BLaER1 (cell line): ENCODE results near the gene RTP5.

ENCODE experiments used
- H3K27ac ChIP-seq: shearing (Covaris generic); formaldehyde crosslinking; 2 replicates; pipeline ENCODE4 v1.8.1; 2022
- H3K27me3 ChIP-seq: shearing (Covaris generic); formaldehyde crosslinking; 2 replicates; pipeline ENCODE4 v1.8.1; 2022
- H3K36me3 ChIP-seq: shearing (Covaris generic); formaldehyde crosslinking; 2 replicates; pipeline ENCODE4 v1.8.1; 2022
- H3K4me1 ChIP-seq: shearing (Covaris generic); formaldehyde crosslinking; 2 replicates; pipeline ENCODE4 v1.8.1; 2022
- H3K4me2 ChIP-seq: shearing (Covaris generic); formaldehyde crosslinking; 2 replicates; pipeline ENCODE4 v1.8.1; 2022
- H3K4me3 ChIP-seq: shearing (Covaris generic); formaldehyde crosslinking; 2 replicates; pipeline ENCODE4 v1.8.1; 2022
- H3K9ac ChIP-seq: shearing (Covaris generic); formaldehyde crosslinking; 2 replicates; pipeline ENCODE4 v1.8.1; 2022
- H3K9me3 ChIP-seq: shearing (Covaris generic); formaldehyde crosslinking; 2 replicates; pipeline ENCODE4 v1.8.1; 2022
- H4K20me1 ChIP-seq: shearing (Covaris generic); formaldehyde crosslinking; 2 replicates; pipeline ENCODE4 v1.8.1; 2022
- Cebpa-rat ChIP-seq: shearing (Covaris generic); IDR thresholded peaks from 2 replicates; pipeline ENCODE4 v1.8.1; 2022

Gene RTP5

GRCh38 chr2:241852116-241852980, 17.2 kb upstream of the RTP5 start:
- Histone ChIP-seq H3K4me1 (peaks cover 46% of the 10 kb centered on the region), H3K4me3 (no peak overlapping the region), H3K4me2 (no peak overlapping the region), H3K36me3 (peaks cover 17% of the 10 kb centered on the region; the same call in 1 of the 2 replicates), H3K27ac (no peak overlapping the region), H3K27me3 (no peaks in the 10 kb centered on the region), H4K20me1 (no peaks in the 10 kb centered on the region), H3K9me3 (no peaks in the 10 kb centered on the region), H3K9ac (no peak overlapping the region)
- no peak for TF ChIP-seq Cebpa-rat

- Histone ChIP-seq H3K27ac (no peak overlapping the region), H3K27me3 (no peaks in the 10 kb centered on the region), H3K9ac (no peak overlapping the region), H3K9me3 (no peaks in the 10 kb centered on the region), H3K36me3 (peaks cover 17% of the 10 kb centered on the region; the same call in 1 of the 2 replicates), H3K4me2 (peak overlapping the region; percentile 100), H3K4me1 (peaks cover 54% of the 10 kb centered on the region), H4K20me1 (no peaks in the 10 kb centered on the region), H3K4me3 (no peak overlapping the region)
- no peak for TF ChIP-seq Cebpa-rat
Measured at GRCh38 chr2:241852981-241853631, 16.4 kb upstream of the RTP5 start.

DNA sequence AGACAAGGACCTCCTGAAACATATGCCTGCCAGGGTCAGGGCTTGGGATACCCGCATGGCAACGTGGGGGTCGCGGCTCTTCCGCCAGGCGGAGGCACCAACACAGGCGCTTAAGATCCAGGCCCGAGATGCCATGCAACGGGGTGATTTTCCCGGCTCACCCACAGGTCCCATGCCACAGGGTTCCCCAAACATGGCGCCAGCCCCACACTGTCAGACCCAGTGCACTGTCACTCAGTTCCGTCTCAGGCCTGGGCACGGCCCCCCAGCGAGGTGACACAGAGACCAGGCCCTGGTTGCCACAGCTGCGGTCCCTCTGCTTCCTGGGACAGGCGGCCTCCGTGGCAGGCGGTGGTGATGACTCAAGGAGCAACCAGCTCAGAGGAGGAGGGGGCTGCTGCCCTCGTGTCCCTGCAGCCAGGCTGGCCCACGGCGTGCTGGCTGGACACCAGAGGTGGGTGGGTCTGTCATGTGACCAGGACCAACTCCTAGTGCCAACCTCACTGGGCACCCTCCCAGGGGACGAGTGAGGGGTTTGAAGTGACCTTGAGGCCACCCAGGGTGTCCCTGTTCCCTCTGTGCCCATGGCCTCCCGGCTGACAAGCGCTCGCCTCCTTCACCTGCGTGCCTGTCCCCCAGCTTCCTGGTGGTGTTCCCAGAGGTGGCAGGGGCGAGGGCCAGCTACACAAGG, 15.7 kb upstream of the RTP5 start:
- Histone ChIP-seq H3K4me2 (peak overlapping the region; percentile 100), H3K27ac (peak overlapping the region; percentile 75), H3K9me3 (no peaks in the 10 kb centered on the region), H3K27me3 (no peaks in the 10 kb centered on the region), H3K4me1 (peaks cover 60% of the 10 kb centered on the region), H3K36me3 (peaks cover 17% of the 10 kb centered on the region; the same call in 1 of the 2 replicates), H3K9ac (peak overlapping the region; percentile 65; the same call in 1 of the 2 replicates), H4K20me1 (no peaks in the 10 kb centered on the region), H3K4me3 (no peak overlapping the region)
- no peak for TF ChIP-seq Cebpa-rat

DNA sequence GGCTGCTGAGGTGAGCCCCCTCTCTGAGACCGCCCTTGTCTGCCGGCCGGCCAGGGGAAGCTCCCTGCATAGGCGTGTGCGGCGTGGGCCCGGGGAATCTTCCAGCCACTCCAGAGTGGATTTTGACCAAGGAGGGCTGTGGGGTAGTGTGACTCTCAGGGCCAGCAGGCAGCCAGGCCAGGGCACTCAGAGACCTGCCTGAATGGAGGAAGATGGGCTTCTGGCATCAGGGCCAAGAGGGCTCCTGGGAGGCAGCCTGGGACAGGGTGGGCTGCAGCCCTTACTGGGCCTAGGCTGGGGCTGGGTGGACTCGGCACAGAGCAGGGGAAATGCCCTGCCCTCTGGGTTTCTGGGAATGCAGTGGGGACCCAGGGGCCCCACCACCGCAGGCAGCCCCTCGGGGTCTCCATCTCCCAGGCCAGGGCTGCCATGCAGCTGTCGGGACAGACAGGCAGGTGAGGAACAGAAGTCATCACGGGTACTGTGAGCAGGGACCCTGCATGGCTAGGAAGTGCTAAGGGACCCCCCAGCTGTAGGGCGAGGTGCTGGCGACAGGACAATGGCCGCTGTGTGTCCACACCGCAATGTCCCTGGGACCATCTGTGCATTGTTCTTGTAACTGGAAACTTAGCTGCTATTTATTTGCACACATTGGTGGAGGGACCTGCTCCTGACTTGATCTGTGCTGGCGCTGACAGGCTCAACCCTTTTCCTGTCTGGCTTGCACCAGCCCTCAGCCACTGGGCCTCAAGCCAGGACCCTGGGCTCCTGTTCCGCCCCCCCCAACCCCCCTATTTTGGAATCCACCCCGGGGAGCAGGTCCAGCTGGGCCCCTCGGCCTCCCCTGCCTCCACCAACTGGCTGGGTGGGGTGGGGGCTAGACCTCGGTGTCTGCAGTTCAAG, 14.9 kb upstream of the RTP5 start:
- Histone ChIP-seq H3K4me1 (peaks cover 67% of the 10 kb centered on the region), H3K36me3 (peaks cover 17% of the 10 kb centered on the region; the same call in 1 of the 2 replicates), H3K4me3 (no peak overlapping the region), H4K20me1 (no peaks in the 10 kb centered on the region), H3K9me3 (no peaks in the 10 kb centered on the region), H3K27ac (peak overlapping the region; percentile 75), H3K9ac (peak overlapping the region; percentile 65), H3K4me2 (peak overlapping the region; percentile 100), H3K27me3 (no peaks in the 10 kb centered on the region)
- TF ChIP-seq Cebpa-rat: no peak

GRCh38 chr2:241855245-241855887, 14.2 kb upstream of the RTP5 start:
- peak overlapping the region; percentile 75 for H3K27ac ChIP-seq

DNA sequence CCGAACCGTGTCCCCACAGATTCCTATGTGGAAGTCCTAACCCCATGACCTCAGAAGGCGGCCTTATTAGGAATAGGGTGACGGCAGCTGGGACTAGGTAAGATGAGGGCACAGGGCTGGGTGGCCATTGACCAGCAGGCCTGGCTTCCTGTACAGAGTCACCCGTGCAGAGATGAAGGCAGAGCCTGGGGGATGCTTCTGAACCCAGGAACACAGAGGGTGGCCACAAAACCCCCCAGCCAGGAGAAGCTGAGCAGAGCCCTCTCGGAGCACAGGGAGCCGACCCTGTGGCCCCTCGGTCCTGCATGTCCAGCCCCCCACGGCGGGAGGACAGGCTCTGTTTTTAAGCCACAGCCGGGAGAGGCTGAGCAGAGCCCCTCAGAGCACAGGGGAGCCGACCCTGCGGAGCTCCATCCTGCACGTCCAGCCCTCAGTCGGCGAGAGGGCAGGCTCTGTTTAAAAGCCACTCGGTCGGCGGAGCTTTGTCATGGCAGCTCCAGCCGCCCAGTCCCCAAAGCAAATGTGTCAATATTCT, 13.6 kb upstream of the RTP5 start:
- Histone ChIP-seq H3K9me3 (no peaks in the 10 kb centered on the region), H3K4me2 (peak overlapping the region; percentile 100), H4K20me1 (no peaks in the 10 kb centered on the region), H3K27me3 (no peaks in the 10 kb centered on the region), H3K9ac (peak overlapping the region; percentile 20; the same call in 1 of the 2 replicates), H3K27ac (peak overlapping the region; percentile 75), H3K4me3 (no peak overlapping the region), H3K36me3 (peaks cover 6% of the 10 kb centered on the region; the same call in 1 of the 2 replicates), H3K4me1 (peaks cover 78% of the 10 kb centered on the region)
- no peak for TF ChIP-seq Cebpa-rat

More at GRCh38 chr2:241855245-241855887, 14.2 kb upstream of the RTP5 start:
- Histone ChIP-seq H3K9ac (peak overlapping the region; percentile 65), H4K20me1 (no peaks in the 10 kb centered on the region), H3K4me2 (peak overlapping the region; percentile 100), H3K9me3 (no peaks in the 10 kb centered on the region), H3K36me3 (peaks cover 12% of the 10 kb centered on the region; the same call in 1 of the 2 replicates), H3K4me3 (no peak overlapping the region), H3K4me1 (peaks cover 72% of the 10 kb centered on the region), H3K27me3 (no peaks in the 10 kb centered on the region)
- TF ChIP-seq Cebpa-rat: no peak

- peaks cover 84% of the 10 kb centered on the region for H3K4me1 ChIP-seq
- peak overlapping the region; percentile 80 for H3K9ac ChIP-seq
- H3K27me3 ChIP-seq: no peaks in the 10 kb centered on the region
- H3K9me3 ChIP-seq: no peaks in the 10 kb centered on the region
- peak overlapping the region; percentile 97 for H3K27ac ChIP-seq
- TF ChIP-seq Cebpa-rat: no peak
- no peaks in the 10 kb centered on the region; the same call in 1 of the 2 replicates for H3K36me3 ChIP-seq
- peak overlapping the region; percentile 100 for H3K4me2 ChIP-seq
- H3K4me3 ChIP-seq: peak overlapping the region; percentile 69
- no peaks in the 10 kb centered on the region for H4K20me1 ChIP-seq
Measured at GRCh38 chr2:241857041-241857541, 12.4 kb upstream of the RTP5 start.

GRCh38 chr2:241857572-241858121, 11.9 kb upstream of the RTP5 start:
- H3K4me3 ChIP-seq: peak overlapping the region; percentile 69
- no peaks in the 10 kb centered on the region for H3K27me3 ChIP-seq
- H3K9me3 ChIP-seq: no peaks in the 10 kb centered on the region
- no peaks in the 10 kb centered on the region; the same call in 1 of the 2 replicates for H3K36me3 ChIP-seq
- no peaks in the 10 kb centered on the region for H4K20me1 ChIP-seq
- TF ChIP-seq Cebpa-rat: no peak
- peaks cover 90% of the 10 kb centered on the region for H3K4me1 ChIP-seq
- H3K9ac ChIP-seq: peak overlapping the region; percentile 80
- H3K4me2 ChIP-seq: peak overlapping the region; percentile 100
- H3K27ac ChIP-seq: peak overlapping the region; percentile 97
